GM19099 (cell line): ENCODE data around the gene KCNK4.

Experiments
- POLR2A ChIP-seq: IDR thresholded peaks from 3 replicates; pipeline ENCODE4 v1.6.1; 2011; ENCODE audit warnings: low read depth; ENCODE audit not compliant: insufficient read length; ENCODE audit errors: extremely low read depth

Gene KCNK4

GRCh38 chr11:64304032-64304315 lies 12.9 kb downstream of the KCNK4 start:
- no peak for TF ChIP-seq POLR2A

- TF ChIP-seq POLR2A: peak; percentile 77
Measured at GRCh38 chr11:64304316-64305072, 13.4 kb downstream of the KCNK4 start.

GRCh38 chr11:64305075-64305690 lies 14.1 kb downstream of the KCNK4 start, which contains the start of gene ESRRA:
Gene ESRRA (plus strand): TSS chr11:64305524. CDS start chr11:64307180, 1,656 bp downstream.
- peak; percentile 73 for TF ChIP-seq POLR2A

- TF ChIP-seq POLR2A: peak; percentile 54
Measured at GRCh38 chr11:64305691-64306562, 14.8 kb downstream of the KCNK4 start.

- no peak for TF ChIP-seq POLR2A
Measured at GRCh38 chr11:64306563-64306875, 15.4 kb downstream of the KCNK4 start.

GRCh38 chr11:64306876-64307622 lies 15.9 kb downstream of the KCNK4 start:
- TF ChIP-seq POLR2A: no peak

- no peak for TF ChIP-seq POLR2A
Measured at GRCh38 chr11:64312947-64313346, 21.8 kb downstream of the KCNK4 start.

GRCh38 chr11:64313491-64314145 lies 22.5 kb downstream of the KCNK4 start:
- TF ChIP-seq POLR2A: no peak

GRCh38 chr11:64314146-64314804 lies 23.2 kb downstream of the KCNK4 start:
- TF ChIP-seq POLR2A: no peak

- no peak for TF ChIP-seq POLR2A
Measured at GRCh38 chr11:64314805-64315561, 23.9 kb downstream of the KCNK4 start.

- TF ChIP-seq POLR2A: no peak
Measured at GRCh38 chr11:64316672-64317324, 25.7 kb downstream of the KCNK4 start.

- peak; percentile 86 for TF ChIP-seq POLR2A
Measured at GRCh38 chr11:64317325-64317960, 26.3 kb downstream of the KCNK4 start, which contains the start of gene TRMT112. Gene TRMT112 (minus strand): TSS chr11:64317559. CDS start chr11:64317526, 33 bp downstream.

- TF ChIP-seq POLR2A: peak; percentile 82
Measured at GRCh38 chr11:64317961-64318765, 27.1 kb downstream of the KCNK4 start, which contains the start of gene PRDX5. Gene PRDX5 (plus strand): TSS chr11:64318121. CDS start chr11:64318216, 95 bp downstream.
